ENCODE data around the gene CLCN1.
A peak's percentile ranks its signal among the peaks of the same experiment; 100 is the strongest.

CLCN1 gene

DNA sequence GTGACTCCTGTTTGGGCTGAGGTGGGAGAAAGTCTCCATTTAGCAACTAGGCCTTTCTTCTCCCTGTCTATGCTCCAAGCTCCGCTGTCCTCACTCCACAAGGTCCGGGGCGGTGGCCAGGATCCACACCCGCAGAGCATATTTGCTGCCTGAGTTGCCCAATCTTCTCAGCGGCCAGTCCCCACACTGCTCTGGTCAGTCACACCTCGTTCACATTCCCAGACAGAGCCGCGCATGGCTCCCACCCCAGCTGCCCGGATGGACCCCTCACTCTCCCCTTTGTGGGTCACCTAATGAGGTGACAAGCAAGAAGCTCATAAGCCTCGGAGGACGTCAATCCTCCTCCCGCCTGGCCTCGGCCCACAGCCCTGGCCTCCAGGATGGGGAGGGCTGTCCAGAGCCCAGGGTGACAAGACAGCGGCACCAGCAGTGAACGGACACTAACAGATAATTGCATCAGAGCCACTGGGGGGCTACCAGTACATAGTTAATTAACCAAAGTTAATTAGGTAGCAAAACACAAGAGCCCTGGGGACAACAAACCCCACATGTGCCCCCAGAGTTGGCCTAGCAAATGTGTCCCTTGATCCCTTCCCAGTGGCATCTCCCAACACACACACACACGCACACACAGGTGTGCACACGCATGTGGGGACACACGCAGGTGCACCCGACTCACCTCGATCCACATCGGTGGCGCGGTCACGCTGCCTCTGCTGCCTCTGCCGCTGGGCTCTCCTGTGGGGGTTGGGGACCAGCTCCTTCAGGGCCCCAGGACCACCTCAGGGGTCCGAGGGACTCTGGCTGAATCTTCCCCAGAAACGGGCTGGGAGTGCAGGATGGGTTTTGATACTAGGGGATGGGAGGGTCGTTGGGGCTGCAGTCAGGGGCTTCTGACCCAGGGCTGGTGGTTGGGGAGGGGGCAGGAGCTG is 81.0 kb downstream of the CLCN1 start:
- DNase-seq (ENCODE audit: low spot score), result peak; percentile 87

DNA sequence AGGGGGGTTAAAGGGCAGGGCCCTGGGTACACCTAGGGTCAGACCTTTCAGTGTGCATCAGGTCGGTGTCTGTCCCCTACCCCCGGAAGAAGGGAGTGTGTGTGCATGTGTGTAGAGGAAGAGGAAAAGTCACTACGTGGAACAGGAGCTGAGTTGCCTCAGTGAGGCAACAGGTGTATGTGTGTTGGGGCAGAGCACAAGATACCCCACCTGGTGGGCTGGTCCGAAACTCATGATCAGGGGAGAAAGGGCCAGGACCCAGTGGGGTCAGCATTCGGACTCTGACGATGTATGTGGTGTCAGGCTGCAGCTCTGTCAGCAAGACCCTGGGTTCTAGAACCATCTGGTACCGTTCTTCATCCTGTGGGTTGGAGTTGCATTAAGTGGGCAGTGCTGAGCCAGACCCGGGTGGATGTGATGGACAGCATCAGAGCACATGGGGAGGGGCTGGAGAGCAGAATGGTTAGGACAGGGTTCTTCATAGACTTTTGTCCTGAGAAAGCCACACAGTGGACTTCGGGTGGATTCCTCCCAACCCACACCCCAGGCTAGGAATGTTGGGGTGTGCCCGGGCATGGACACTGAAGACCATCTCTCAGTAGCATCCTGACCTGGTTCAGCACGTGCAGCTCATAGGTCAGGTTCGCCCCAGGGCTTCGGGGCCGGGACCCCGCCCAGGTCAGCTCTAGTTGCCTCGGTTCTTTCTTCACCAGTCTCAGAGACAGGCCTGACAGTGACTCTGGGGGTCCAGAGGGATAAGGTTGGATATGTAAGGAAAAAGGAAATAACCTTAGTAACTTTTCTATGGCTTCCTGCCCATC is 82.0 kb downstream of the CLCN1 start:
- DNase-seq (ENCODE audit: low spot score), result no peak

DNA sequence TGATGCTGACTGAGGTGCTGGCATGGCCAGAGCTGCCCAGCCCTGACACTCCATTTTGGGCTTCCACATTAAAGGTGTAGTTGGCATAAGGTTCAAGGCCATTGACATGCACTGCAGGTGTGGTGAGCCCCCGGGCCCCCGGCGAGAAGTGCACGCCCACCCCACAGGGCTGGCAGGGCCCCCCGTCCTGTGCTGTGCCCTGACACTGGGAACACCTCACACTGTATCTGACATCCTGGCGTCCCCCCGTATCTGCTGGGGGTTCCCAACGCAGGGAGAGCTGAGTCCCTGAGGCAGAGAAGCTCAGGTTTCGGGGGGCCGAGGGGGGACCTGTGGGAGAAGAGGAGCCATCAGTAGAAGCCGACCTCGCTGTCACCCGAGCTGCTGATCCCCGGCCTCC is 82.7 kb downstream of the CLCN1 start:
- no peak for DNase-seq (ENCODE audit: low spot score)

DNA sequence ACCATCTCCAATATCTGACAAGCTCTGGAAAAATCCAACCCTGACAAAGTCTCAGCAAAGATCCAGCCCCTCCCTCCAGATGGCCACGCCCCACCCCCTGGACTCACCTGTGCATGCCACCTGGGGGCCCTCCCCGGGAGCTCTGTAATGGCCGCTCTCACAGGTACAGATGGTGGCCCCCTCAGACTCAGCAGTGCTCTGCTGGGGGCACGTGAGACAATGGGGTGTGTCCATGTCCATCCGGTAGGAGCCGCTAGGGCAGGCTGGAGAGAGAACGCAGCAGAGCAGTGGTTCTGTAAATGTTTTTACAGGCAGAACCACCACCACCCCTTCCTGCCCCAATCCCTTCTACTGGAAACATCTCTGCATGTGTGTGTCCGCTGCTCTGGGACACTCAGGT is 83.2 kb downstream of the CLCN1 start:
- DNase-seq (ENCODE audit: low spot score), result no peak

DNA sequence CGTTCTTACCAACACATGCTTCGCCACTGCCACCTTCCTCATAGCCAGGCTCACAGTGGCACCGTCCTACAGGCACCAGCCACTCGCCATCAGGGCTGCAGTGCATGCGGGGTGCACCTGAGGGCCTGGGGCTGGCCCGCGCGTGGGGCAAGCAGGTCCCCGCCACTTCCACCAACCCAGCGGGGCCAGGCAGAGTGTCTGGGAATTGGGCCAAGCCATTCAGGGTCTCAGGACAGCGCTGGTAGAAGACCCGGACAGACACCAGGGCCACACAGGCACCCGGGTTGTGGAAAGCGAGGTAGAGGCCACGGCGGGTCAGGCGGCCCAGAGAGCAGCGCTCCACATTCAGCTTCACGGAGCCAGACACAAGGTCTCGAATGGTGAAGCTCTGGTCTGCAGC is 83.7 kb downstream of the CLCN1 start:
- no peak for DNase-seq (ENCODE audit: low spot score)

DNA sequence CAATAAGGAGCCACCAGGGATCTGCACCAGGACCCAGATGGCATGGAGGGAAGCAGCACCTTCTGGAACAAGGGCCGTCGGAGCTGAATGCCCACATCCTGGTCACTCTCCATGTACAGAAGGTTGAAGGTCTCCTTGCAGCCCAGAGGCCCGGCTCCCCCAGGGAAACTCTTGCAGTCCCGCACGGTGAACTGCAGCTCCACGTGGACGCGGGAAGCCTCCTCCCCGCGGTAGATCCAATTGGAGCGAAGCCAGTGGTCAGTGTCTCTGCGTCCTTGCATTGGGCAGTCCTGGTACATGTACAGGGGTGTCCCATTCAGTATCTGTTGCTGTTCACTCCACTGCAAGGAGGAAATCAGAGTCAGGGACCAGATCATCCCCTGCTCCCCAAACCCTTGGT is 85.4 kb downstream of the CLCN1 start:
- no peak for DNase-seq (ENCODE audit: low spot score)

Data from AG08396 (cell line).